CD4-positive, alpha-beta T cell treated with Interleukin-10 for 1 hour (primary cell): ENCODE results near the gene EPRS1.

Experiments used
- DNase-seq: peaks from one replicate; pipeline ENCODE4 v3.0.0-alpha.2; 2020

EPRS1 gene

GRCh38 chr1:220046052-220046930 is at the start of gene EPRS1:
EPRS1 (minus strand) TSS chr1:220046505; CDS start chr1:220046388, 117 bp downstream.
- peak; percentile 96 for DNase-seq

- DNase-seq = peak; percentile 95
Observed at GRCh38 chr1:220094016-220094911, 48.0 kb upstream of the EPRS1 start, which contains the start of gene IARS2. IARS2 (plus strand) TSS chr1:220094132; CDS start chr1:220094217, 85 bp downstream.

DNA sequence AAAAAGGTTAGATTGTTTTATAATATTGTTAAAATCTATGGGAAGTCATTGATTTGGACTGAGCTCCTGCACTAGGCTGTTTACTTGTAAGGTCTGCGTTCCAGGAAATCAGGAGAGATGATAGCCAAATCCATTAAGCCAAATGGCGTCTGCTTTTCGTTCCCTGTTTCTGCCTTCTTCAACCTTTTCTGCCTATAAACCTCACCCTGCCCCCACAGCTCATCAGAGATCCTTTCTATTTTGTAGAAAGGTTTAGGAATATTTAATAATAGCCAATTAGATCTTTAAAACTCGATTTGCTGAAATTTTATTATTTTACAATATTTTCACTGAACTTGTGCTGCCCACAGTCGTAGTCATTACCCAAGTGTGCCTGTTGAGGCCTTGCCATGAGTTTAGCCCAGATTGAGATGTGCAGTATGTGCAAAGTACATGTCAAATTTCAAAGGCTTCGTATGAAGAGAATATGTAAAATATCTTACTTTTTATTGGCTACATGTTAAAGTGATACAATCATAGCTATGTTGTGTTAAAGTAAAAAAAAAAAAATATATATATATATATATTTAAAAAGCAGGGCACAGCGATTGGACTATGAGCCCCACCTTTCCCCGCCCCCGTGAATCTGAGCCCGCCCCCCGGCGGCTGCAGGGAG is 47.2 kb upstream of the EPRS1 start:
- DNase-seq = no peak

DNA sequence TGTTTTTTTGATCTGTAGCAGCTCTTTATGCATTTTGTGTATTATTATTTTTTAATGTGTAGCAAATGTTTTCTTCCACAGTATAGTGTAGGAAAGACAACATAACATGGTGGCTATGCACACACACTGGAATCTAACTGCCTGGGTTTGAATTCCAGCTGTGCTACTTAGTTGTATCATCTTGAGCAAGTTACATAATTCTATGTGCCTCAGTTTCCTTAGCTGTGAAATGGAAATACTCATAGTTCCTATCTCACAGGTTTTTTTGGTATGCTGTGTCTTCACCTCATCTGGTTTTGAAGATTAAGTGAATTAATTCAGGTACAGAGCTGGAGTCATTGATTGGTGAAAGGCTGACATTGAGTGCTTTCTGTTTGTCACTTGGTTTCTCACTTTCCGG is 46.4 kb upstream of the EPRS1 start:
- no peak for DNase-seq

GRCh38 chr1:220089650-220090556 is 43.6 kb upstream of the EPRS1 start, which contains the start of gene BPNT1:
BPNT1 (minus strand) TSS chr1:220089788; CDS start chr1:220079846, 9,942 bp downstream.
- DNase-seq = peak; percentile 99

DNA sequence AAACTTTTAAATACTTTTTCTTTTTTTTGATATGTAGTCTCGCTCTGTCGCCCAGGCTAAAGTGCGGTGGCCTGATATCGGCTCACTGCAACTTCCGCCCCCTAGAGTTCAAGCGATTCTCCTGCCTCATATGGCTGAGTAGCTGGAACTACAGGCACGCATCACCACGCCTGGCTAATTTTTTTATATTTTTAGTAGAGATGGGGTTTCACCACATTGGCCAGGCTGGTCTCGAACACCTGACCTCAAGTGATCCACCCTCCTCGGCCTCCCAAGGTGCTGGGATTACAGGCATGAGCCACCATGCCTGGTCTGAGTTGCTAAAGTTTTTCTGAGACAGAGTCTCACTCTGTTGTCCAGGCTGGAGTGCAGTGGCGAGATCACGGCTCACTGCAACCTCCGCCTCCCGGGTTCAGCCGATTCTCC is 40.0 kb upstream of the EPRS1 start:
- peak; percentile 3 for DNase-seq

- no peak for DNase-seq
Observed at GRCh38 chr1:220084460-220084859, 38.2 kb upstream of the EPRS1 start.

DNA sequence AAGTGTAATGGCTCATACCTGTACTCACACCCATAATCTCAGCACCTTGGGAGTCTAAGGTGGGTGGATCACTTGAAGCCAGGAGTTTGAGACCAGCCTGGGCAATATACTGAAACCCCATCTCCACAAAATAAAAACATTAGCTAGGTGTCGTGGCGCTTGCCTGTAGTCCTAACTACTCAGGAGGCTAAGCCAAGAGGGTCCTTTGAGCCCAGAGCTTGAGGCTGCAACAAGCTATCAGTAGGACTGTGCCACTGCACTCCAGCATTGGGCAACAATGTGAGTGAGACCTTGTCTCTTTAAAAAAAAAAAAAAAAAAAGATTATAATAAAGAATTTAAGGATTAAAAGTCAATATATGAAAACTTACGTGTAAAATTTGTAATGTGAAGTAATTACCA is 31.6 kb upstream of the EPRS1 start:
- DNase-seq = no peak

DNA sequence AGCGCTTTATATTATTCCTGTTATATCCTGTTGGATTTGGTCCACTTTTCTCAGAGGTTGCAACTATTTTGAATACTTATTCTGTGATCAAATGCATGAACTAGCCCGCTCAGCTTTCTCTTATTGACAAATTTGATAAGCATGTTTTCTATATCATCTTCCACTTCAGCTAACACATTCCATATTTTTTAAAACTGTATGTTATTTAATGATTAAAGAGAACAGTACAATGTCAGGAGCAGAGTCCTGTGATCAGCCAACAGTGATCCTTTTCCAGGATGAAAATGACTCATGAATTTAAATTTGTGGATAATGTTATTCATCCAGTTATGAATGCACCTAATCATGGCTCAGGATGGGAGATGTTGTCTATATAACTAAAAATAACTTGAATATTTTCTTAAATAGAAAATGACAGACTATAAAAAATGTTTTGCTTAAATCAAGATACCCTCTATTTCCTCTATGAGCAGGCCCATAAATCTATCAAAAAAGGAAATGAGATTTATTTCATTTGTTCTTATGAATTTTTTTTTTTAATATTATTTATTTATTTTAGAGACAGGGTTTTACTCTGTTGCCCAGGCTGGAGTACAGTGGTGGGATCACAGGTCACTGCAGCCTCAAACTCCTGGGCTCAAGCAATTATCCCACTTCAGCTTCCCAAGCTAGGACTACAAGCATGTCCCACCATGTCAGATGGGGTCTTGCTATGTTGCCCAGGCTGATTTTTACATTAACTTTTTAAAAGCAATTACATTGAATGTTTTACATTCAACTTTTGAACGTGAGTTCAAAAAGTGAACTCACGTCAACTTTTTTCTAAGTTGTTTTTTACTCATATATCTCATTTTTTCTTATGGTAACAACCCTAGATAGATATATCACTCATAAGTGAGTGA is 30.8 kb upstream of the EPRS1 start:
- DNase-seq = no peak

- DNase-seq = no peak
Observed at GRCh38 chr1:220067269-220068204, 21.2 kb upstream of the EPRS1 start.

GRCh38 chr1:220062629-220063028 is 16.3 kb upstream of the EPRS1 start:
- DNase-seq = no peak

DNA sequence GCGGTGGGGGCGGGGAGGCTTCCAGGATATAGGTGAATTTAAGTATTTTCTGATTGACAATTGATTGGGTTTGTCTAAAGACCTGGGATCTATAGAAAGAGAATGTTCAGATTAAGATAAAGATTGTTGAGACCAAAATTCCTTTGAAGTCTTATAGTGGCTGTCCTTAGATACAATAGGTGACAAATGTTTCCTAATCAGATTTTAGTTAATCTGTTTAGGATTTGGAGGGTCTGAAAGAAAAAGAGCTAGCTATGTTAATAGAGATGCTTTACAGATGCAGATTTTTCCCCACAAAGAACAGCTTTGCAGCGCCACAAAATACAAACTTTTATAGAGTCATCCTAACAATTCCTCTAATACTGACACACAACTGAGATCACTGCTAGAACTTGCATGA is 14.6 kb upstream of the EPRS1 start:
- no peak for DNase-seq

DNA sequence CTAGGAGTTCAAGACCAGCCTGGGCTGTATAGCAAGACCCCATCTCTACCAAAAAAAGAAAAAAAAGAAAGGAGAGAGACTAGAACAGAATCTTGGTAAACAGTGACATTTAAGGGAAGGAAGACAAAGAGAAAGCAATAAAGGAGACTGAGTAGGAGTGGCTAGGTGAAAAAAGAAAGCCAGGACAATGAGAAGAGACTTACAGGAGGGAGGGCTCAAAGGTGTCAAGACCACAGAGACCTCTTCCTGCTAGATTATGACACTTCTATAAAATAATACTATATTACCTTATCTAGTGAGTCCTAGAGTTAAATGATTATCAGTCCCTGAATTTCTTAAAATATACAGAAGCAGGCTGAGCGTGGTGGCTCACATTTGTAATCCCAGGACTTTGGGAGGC is 10.1 kb upstream of the EPRS1 start:
- peak; percentile 30 for DNase-seq

DNA sequence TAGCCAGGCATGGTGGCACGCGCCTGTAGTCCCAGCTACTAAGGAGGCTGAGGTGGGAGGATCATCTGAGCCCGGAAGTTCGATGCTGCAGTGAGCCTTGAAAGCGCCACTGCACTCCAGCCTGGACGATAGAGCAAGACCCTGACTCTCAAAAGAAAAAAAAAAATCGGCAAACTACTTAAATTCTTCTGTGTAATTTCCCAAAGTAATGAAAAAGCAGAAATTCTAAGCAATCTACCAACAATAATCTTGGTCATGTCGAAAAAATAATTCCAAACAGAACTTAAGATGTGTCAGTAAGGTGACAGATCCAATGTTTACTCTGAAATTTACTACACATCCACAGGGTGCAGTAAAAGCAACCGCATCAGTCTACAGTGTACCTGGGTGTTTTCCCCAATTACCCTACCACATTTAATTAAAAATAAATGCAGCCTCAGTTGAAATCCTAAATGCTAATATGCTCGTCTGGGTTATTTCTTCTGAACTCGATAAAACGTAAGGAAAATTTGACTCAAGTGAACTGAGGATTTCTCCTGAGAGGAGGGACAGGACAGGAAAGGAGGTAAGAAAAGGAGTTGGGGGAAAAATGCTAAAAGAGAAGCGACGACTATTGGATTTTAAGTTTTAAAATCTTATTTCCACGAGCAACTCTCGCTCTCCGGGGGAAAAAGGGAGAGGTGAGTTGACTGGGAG is 801 bp downstream of the EPRS1 start:
- peak; percentile 28 for DNase-seq

DNA sequence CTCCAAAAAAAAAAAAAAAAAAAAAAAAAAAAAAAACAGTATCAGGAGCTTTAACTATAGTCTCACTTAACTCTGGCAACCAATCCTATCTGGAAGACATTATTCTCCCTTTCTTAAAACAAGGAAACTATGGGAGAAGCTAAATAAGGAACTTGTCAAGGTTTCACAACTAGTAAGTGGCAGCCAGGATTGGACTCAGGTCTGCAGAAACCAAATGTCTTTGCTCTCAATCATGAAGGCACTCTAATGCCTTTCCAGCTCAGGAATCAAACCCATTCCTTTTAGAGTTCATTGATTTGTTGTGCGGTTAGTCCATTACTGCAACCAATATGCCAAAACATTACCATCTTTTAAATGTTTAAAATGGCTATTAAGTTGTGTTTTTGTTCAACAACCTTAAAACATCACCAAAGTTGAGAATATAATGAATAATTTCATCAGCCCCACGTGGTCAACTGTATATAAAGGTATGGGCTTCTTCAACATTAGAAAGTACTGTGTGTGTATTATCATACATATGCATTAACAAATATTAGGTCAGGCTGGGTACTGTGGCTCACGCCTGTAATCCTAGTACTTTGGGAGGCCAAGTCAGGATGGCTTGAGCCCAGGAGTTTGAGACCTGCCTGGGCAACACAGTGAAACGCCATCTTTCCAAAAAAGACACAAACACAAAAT is 1.5 kb downstream of the EPRS1 start:
- DNase-seq = no peak

- no peak for DNase-seq
Observed at GRCh38 chr1:220043646-220044045, 2.7 kb downstream of the EPRS1 start.

DNA sequence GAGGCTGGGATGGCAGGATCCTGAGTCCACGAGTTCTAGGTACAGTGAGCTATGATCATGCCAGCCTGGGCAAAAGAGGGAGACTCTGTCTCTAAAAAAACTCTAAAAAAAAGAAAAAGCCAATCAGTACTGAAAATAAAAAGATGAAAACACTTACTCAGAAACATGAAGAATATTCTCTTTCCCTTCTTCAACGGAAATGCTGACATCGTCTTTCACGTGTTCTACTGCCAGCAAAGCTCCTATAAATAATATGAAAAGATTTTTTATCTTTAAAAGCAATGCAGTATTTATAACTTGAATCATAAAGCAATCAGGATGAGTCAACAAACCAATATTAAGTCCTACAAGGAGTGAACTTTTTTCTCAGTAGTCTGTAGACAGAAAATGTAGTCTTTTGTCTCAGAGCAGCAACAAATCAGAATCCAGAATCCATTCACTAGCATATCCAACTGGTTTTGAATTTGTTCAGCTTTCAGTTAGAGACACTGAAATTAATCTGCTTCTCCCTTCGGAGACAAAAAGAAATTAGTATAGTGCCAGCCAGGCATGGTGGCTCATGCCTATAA is 6.2 kb downstream of the EPRS1 start:
- no peak for DNase-seq

GRCh38 chr1:220038640-220039039 is 7.7 kb downstream of the EPRS1 start:
- no peak for DNase-seq
